Lower lobe of right lung (tissue), 2 donors: ENCODE data around the gene SNX8. TPM values are rescaled to one million over a fixed set of nuclear protein-coding genes. Genes with fewer than 3 reads are reported as not detected.
A peak's percentile ranks its signal among the peaks of the same experiment; 100 is the strongest.

Experiments
- ATAC-seq, 2 donors: fragments of 200-7000 bp; cut with Tn5 transposase; one replicate each; pipeline ENCODE4 v1.9.1; 2020 to 2022; ENCODE audit warnings: mild to moderate bottlenecking in 2 of 2, moderate library complexity in 2 of 2
- DNase-seq: peaks from one replicate; pipeline ENCODE4 v3.0.0-alpha.2; 2020
- H3K27ac ChIP-seq: fragments of 200-600 bp; one replicate; pipeline ENCODE4 v1.8.0; 2022
- H3K27me3 ChIP-seq: fragments of 200-600 bp; one replicate; pipeline ENCODE4 v1.8.0; 2022; ENCODE audit warnings: low read depth
- H3K36me3 ChIP-seq: fragments of 200-600 bp; one replicate; pipeline ENCODE4 v1.8.0; 2022; ENCODE audit warnings: mild to moderate bottlenecking
- H3K4me1 ChIP-seq: fragments of 200-600 bp; one replicate; pipeline ENCODE4 v1.8.0; 2022
- H3K4me3 ChIP-seq: fragments of 200-600 bp; one replicate; pipeline ENCODE4 v1.8.0; 2022; ENCODE audit warnings: mild to moderate bottlenecking
- H3K9me3 ChIP-seq: fragments of 200-600 bp; one replicate; pipeline ENCODE4 v1.8.0; 2022
- intact Hi-C: fragments of 100-400 bp; cut with DNase I; formaldehyde crosslinking; loops from one replicate; pipeline ENCODE4 v1.11.0; 2022
- total RNA-seq: library from RNA; stranded (reverse); fragmentation: NEBNext Ultra II Directional; extraction: Animal tissue kit (Norgen Biotek cat#: 25700); gene quantifications from one replicate; pipeline ENCODE4 v1.2.1, GENCODE V29; 2021
- TF ChIP-seq, protein P1 (sequence below): fragments of 200-600 bp; IDR thresholded peaks from one replicate; pipeline ENCODE4 v1.8.0; 2022; ENCODE audit warnings: antibody characterized with exemption, mild to moderate bottlenecking
- donor health status: DM: no; HTN: yes; CAD: no; lungs with severe emphysema.

The SNX8 gene
- total RNA-seq, 1 donor from 2014 or later: 43.1 TPM

DNA sequence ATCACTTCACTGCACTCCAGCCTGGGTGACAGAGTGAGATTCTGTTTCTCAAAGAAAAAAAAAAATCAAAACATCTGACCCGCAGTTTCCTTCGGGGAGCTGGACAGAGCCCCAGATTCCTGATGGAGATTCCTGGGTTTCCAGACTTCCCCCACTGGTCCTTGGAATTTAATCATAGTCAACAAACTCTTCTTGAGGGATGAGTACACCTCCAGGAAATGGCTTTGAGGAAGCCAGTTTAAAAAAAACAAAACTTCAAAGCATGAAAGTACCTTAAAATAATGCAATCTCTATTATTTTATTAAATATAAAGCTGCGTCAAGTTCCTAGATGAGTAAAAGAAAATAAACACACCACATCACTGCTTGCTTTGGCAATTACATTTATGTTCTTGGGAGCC is 80.3 kb downstream of the SNX8 start:
- H3K4me3 ChIP-seq: no peak overlapping the region
- peaks cover 53% of the 10 kb centered on the region for H3K36me3 ChIP-seq
- no peak for ATAC-seq
- intact Hi-C loops: no loop called here
- H3K4me1 ChIP-seq: peaks cover 40% of the 10 kb centered on the region
- H3K27ac ChIP-seq: no peak overlapping the region
- no peaks in the 10 kb centered on the region for H3K27me3 ChIP-seq
- H3K9me3 ChIP-seq: no peaks in the 10 kb centered on the region
- TF ChIP-seq, protein P1, sequence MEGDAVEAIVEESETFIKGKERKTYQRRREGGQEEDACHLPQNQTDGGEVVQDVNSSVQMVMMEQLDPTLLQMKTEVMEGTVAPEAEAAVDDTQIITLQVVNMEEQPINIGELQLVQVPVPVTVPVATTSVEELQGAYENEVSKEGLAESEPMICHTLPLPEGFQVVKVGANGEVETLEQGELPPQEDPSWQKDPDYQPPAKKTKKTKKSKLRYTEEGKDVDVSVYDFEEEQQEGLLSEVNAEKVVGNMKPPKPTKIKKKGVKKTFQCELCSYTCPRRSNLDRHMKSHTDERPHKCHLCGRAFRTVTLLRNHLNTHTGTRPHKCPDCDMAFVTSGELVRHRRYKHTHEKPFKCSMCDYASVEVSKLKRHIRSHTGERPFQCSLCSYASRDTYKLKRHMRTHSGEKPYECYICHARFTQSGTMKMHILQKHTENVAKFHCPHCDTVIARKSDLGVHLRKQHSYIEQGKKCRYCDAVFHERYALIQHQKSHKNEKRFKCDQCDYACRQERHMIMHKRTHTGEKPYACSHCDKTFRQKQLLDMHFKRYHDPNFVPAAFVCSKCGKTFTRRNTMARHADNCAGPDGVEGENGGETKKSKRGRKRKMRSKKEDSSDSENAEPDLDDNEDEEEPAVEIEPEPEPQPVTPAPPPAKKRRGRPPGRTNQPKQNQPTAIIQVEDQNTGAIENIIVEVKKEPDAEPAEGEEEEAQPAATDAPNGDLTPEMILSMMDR: no peak
- no peak for DNase-seq

DNA sequence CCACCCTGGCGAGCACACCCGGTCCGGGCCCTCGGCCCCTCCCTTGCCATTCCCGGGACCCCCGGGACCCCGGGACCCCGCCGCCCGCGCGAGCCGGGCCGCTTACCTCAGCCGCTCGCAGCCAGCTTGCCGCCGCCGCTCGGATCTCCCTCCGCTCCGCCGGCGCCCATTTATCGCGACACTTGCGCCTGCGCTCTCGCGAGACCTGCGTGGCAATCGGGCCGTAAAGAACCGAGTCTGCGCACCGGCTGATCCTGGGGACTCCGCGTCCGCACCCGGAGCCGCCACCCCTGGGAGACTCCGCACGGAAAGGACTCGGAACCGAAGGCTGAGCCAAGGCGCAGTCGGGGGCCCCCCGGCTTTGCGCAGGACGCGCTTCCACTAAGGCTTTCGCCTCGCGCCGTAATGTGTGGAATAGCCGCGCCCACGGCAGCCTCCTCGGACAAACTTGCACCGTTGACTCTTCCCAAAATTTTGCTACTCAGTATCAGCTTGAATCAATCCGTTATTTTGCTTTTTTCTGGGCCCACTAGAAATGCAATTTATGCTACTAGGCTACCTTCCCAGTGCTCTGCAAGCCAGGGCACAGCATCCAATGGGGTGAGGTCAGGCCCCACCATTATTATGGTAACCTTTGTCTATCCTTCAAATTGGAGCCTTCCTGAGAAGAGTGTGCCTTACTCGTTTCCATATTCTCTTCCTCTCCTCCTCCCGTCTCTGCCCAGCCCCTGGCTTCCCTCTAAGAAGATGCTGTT is 81.3 kb downstream of the SNX8 start, which contains the start of gene MAD1L1:
Gene MAD1L1, minus strand, starts transcription at position 180 of the 755 bp plus-strand sequence. CDS start 2,812 bp downstream, outside the sequence.
- Histone ChIP-seq H3K27ac (peak within 1 kb of the TSS; percentile 82), H3K4me1 (peaks cover 38% of the 10 kb centered on the region), H3K9me3 (no peaks in the 10 kb centered on the region), H3K36me3 (peaks cover 51% of the 10 kb centered on the region), H3K4me3 (peak within 1 kb of the TSS; percentile 98), H3K27me3 (no peaks in the 10 kb centered on the region)
- TF ChIP-seq, protein P1: no peak
- peak; percentile 89 to 94 for ATAC-seq
- intact Hi-C loops: no loop called here
- peak; percentile 92 for DNase-seq

DNA sequence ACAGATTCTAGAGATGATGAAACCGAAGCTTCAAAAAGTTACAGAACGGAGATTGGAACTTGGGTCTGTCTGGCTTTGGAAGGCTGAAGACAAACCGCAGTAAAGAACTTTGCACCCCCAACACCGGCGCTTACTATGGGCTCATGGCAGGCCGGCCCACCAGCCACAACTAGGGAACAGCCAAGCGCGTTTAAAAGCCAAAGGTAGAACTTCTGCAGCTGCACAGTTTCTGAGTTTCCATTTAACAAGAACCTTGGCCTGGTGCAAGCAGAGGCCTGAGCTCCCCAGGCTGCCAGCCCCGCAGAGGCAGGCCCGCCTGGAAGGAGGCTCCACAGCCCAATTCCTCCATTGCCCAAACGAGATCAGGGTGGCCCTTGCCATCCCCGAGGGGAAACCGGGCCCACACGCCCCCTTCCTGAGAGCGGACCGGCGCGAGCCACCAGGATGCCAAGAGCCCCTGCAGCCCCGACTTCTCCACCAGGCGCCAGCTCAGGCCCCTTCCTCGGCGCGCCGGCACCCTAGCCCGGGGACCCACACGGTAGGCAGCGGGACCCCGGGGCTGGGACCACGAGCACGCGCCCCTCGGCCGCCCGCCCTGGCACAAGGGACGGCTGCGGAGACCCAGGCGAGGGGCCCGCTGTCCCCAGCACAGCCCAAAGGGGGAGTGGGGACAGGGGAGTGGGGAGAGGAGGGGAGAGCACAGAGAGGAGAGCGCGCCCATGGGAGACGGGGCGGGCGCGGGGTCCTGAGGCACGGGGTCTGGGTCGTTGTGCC is 82.1 kb downstream of the SNX8 start:
- DNase-seq: no peak

DNA sequence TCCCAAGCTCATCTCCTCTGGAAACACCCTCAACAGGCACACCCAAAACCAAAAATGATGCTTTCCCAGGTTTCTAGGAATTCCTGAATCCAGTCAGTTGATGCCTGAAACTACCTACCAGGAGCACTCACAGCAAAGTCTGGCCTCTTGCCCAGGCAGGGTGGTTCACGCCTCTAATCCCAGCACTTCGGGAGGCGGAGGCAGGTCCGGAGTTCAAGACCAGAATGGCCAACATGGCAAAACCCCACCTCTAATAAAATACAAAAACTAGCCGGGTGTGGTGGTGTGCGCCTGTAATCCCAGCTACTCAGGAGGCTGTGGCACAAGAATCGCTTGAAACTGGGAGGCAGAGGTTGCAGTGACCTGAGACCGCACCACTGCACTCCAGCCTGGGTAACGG is 83.4 kb downstream of the SNX8 start:
- H3K9me3 ChIP-seq: no peaks in the 10 kb centered on the region
- H3K4me1 ChIP-seq: peaks cover 33% of the 10 kb centered on the region
- H3K4me3 ChIP-seq: no peak overlapping the region
- DNase-seq: no peak
- intact Hi-C loops: no loop called here
- TF ChIP-seq, protein P1: no peak
- peaks cover 56% of the 10 kb centered on the region for H3K36me3 ChIP-seq
- H3K27ac ChIP-seq: no peak overlapping the region
- H3K27me3 ChIP-seq: no peaks in the 10 kb centered on the region
- no peak for ATAC-seq

More for the DNA sequence above, 82.1 kb downstream of the SNX8 start:
- Histone ChIP-seq H3K27me3 (no peaks in the 10 kb centered on the region), H3K9me3 (no peaks in the 10 kb centered on the region), H3K36me3 (peaks cover 51% of the 10 kb centered on the region), H3K4me1 (peaks cover 32% of the 10 kb centered on the region), H3K4me3 (peak overlapping the region; percentile 98), H3K27ac (peak overlapping the region; percentile 82)
- intact Hi-C loops: no loop called here
- peak; percentile 60 to 69 for ATAC-seq
- TF ChIP-seq, protein P1: no peak

DNA sequence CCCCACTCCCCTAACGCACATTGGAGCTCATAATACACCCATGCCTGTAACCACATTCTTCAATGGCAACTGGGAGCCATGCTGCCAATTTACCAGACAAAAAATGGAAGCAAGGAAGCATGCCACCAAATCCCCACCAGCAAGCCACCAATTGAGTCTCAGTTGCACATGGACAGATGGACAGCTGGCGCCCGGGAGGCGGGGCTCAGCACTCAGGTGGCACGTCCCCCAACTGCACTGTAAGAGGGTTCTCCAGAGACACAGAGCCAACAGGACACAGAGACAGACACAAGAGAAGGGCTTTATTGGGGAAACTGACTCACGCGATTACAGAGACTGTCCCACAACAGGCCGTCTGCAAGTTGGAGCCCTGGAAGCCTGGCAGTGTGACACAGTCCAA is 84.0 kb downstream of the SNX8 start:
- peaks cover 39% of the 10 kb centered on the region for H3K4me1 ChIP-seq
- TF ChIP-seq, protein P1: no peak
- DNase-seq: no peak
- H3K9me3 ChIP-seq: no peaks in the 10 kb centered on the region
- H3K36me3 ChIP-seq: peaks cover 57% of the 10 kb centered on the region
- no peak overlapping the region for H3K27ac ChIP-seq
- intact Hi-C loops: no loop called here
- no peak overlapping the region for H3K4me3 ChIP-seq
- ATAC-seq: no peak
- no peaks in the 10 kb centered on the region for H3K27me3 ChIP-seq
